ENCODE data around the gene POU2F1.

GRCh38 chr1:167274061-167274460 lies 53.4 kb downstream of the POU2F1 start:
- no peak for TF ChIP-seq FOXP2 (optimal IDR thresholded peaks at IDR 0.05; ENCODE audit: control extremely low read depth, extremely low read length, insufficient read depth)
- no peak for TF ChIP-seq POLR2AphosphoS5 (IDR thresholded peaks at IDR 0.05; ENCODE audit: borderline replicate concordance, low read depth, low read length)

All from SK-N-MC (cell line).